Measurements from ENCODE around the gene ADAMTSL5. TPM values are rescaled to one million over a fixed set of nuclear protein-coding genes. Genes with fewer than 3 reads are reported as not detected.

ADAMTSL5 gene
- total and polyA plus RNA-seq, 2 of the 13 experiments (the other 11 are each of a cell fraction or from before 2014, with no cell fraction given): 0.60 to 2.7 TPM

DNA sequence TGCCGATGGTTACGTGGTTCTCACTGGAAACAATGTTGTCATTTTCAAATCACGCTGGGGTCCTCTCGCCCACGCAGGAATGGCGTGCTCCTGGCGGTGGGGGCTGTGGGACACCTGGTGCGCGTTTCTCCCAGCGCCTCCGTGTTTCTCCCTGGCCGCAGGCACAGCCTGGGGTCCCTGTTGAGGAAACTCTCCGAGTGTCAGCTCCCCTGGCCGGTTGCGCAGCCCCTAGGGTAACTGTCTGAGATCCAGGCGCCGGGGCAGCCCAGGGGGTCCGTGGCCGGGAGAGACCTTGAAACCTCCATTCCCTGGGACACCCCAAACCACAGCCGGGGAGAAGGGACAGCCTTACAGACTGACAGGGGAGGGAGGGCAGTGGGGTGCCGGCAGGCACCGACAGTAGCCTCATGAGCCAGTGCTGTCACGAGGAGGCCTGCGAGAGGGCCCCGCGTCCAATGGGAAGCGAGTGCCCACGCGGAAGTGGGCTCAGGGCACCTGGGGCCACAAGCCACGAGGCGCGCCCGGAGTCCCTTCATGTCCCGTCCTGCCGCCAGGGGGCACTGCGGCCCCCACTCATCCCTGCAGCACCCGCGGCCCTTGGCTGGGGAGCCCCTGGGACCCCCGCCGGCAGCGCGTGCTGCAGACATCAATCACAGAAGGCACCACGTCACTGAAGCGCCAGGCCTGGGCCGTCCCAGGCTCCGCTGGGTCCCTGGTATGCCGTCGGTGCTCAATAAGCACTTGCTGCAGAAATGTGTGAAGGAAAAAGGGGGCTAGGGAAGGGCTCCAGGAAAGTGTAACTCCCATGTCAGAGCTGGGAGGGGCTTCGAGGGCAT lies 9.5 kb downstream of the ADAMTSL5 start (continued):
- TF ChIP-seq, protein P1, sequence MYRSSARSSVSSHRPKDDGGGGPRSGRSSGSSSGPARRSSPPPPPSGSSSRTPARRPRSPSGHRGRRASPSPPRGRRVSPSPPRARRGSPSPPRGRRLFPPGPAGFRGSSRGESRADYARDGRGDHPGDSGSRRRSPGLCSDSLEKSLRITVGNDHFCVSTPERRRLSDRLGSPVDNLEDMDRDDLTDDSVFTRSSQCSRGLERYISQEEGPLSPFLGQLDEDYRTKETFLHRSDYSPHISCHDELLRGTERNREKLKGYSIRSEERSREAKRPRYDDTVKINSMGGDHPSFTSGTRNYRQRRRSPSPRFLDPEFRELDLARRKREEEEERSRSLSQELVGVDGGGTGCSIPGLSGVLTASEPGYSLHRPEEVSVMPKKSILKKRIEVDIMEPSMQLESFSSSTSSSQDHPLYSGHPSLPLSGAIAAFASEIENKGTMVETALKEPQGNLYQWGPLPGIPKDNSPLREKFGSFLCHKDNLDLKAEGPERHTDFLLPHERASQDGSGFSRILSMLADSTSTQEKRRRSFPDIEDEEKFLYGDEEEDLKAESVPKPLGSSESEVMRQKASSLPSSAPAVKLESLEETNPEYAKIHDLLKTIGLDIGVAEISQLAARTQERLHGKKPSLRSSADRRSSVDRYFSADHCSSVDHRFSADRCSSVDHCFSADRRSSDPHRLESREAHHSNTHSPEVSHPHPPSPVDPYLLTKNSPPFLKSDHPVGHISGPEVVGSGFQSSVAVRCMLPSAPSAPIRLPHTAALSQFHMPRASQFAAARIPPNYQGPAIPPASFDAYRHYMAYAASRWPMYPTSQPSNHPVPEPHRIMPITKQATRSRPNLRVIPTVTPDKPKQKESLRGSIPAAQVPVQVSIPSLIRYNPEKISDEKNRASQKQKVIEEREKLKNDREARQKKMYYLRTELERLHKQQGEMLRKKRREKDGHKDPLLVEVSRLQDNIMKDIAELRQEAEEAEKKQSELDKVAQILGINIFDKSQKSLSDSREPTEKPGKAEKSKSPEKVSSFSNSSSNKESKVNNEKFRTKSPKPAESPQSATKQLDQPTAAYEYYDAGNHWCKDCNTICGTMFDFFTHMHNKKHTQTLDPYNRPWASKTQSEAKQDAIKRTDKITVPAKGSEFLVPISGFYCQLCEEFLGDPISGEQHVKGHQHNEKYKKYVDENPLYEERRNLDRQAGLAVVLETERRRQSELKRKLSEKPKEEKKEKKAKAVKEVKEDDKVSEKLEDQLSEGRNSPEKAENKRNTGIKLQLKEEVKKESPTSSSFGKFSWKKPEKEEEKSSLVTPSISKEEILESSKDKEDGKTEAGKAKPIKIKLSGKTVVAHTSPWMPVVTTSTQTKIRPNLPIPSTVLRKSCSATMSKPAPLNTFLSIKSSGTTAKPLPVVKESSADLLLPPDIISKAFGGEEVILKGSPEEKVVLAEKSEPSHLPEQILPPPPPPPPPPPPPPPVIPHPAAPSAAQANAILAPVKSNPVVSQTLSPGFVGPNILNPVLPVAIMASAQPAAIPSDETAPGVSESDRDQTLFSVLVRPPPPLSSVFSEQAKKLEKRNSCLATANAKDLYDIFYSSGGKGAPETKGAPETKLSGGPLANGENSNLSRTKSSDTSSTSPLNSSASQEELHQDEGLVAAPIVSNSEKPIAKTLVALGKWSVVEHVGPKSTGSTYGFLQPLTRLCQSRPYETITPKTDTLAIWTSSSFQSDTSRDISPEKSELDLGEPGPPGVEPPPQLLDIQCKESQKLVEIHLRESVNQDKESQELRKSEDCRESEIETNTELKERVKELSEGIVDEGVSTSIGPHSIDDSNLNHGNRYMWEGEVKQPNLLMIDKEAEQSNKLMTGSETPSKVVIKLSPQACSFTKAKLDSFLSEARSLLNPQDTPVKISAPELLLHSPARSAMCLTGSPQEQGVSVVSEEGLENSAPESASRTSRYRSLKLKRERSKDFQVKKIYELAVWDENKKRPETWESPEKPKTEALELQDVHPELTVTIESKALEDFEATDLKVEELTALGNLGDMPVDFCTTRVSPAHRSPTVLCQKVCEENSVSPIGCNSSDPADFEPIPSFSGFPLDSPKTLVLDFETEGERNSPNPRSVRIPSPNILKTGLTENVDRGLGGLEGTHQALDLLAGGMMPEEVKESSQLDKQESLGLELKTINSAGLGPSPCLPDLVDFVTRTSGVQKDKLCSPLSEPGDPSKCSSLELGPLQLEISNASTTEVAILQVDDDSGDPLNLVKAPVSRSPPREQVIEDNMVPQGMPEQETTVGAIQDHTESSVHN (CRISPR knock-in tag; IDR thresholded peaks at IDR 0.05): no peak
- TF ChIP-seq ZFP1 (CRISPR knock-in tag; IDR thresholded peaks at IDR 0.05): no peak
- no peak for TF ChIP-seq ZNF775 (CRISPR knock-in tag; IDR thresholded peaks at IDR 0.05; ENCODE audit: borderline replicate concordance)
- no peak for TF ChIP-seq CENPX (CRISPR knock-in tag; IDR thresholded peaks at IDR 0.05)
- TF ChIP-seq SMAD3 (CRISPR knock-in tag; IDR thresholded peaks at IDR 0.05): no peak
- peak; percentile 50; the same call in 1 of the 2 replicates for TF ChIP-seq RAD21 (CRISPR knock-in tag; IDR thresholded peaks at IDR 0.05)
- TF ChIP-seq, protein P2, sequence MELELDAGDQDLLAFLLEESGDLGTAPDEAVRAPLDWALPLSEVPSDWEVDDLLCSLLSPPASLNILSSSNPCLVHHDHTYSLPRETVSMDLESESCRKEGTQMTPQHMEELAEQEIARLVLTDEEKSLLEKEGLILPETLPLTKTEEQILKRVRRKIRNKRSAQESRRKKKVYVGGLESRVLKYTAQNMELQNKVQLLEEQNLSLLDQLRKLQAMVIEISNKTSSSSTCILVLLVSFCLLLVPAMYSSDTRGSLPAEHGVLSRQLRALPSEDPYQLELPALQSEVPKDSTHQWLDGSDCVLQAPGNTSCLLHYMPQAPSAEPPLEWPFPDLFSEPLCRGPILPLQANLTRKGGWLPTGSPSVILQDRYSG (CRISPR knock-in tag; IDR thresholded peaks at IDR 0.05): no peak
- 0 out of 2 replicates have a peak, but pooled peaks have one; percentile 42 for TF ChIP-seq ETV5 (CRISPR knock-in tag; IDR thresholded peaks at IDR 0.05; ENCODE audit: borderline replicate concordance)
- no peak for TF ChIP-seq NFE2 (CRISPR knock-in tag; IDR thresholded peaks at IDR 0.05)
- no peak for TF ChIP-seq ZNF776 (CRISPR knock-in tag; IDR thresholded peaks at IDR 0.05)
- TF ChIP-seq, protein P3, sequence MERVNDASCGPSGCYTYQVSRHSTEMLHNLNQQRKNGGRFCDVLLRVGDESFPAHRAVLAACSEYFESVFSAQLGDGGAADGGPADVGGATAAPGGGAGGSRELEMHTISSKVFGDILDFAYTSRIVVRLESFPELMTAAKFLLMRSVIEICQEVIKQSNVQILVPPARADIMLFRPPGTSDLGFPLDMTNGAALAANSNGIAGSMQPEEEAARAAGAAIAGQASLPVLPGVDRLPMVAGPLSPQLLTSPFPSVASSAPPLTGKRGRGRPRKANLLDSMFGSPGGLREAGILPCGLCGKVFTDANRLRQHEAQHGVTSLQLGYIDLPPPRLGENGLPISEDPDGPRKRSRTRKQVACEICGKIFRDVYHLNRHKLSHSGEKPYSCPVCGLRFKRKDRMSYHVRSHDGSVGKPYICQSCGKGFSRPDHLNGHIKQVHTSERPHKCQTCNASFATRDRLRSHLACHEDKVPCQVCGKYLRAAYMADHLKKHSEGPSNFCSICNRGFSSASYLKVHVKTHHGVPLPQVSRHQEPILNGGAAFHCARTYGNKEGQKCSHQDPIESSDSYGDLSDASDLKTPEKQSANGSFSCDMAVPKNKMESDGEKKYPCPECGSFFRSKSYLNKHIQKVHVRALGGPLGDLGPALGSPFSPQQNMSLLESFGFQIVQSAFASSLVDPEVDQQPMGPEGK (CRISPR knock-in tag; IDR thresholded peaks at IDR 0.05): peak; percentile 68
- TF ChIP-seq ELF3 (CRISPR knock-in tag; IDR thresholded peaks at IDR 0.05): no peak
- peak; percentile 71; the same call in 1 of the 2 replicates for TF ChIP-seq ZBTB38 (CRISPR knock-in tag; IDR thresholded peaks at IDR 0.05)
- TF ChIP-seq PHF8 (CRISPR knock-in tag; IDR thresholded peaks at IDR 0.05): no peak
- no peak for TF ChIP-seq CENPT (CRISPR knock-in tag; IDR thresholded peaks at IDR 0.05; ENCODE audit: low read depth)
- TF ChIP-seq, protein P4, sequence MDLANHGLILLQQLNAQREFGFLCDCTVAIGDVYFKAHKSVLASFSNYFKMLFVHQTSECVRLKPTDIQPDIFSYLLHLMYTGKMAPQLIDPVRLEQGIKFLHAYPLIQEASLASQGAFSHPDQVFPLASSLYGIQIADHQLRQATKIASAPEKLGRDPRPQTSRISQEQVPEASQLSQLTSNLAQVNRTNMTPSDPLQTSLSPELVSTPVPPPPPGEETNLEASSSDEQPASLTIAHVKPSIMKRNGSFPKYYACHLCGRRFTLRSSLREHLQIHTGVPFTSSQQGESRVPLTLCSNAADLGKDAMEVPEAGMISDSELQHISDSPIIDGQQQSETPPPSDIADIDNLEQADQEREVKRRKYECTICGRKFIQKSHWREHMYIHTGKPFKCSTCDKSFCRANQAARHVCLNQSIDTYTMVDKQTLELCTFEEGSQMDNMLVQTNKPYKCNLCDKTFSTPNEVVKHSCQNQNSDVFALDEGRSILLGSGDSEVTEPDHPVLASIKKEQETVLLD (CRISPR knock-in tag; IDR thresholded peaks at IDR 0.05; ENCODE audit: low read depth): no peak
- TF ChIP-seq ZNF777 (CRISPR knock-in tag; IDR thresholded peaks at IDR 0.05): no peak
- no peak for TF ChIP-seq POLR2A (IDR thresholded peaks at IDR 0.05; ENCODE audit: insufficient read depth in 1 of 2, low read depth in 2 of 2, low read length in 2 of 2)

Measured in HepG2 (cell line).